Sigmoid colon (tissue), 3 donors: ENCODE data around the gene ASPM.

ENCODE experiments used
- CTCF ChIP-seq, 4 experiments: fragments of 450-650 bp in 3 of 4; fragments of 200-600 bp in 1 of 4; IDR thresholded peaks; one replicate each; pipeline ENCODE4 v1.5.1; 2016 to 2019; ENCODE audit warnings: antibody characterized with exemption in 4 of 4, mild to moderate bottlenecking in 3 of 4, moderate library complexity in 2 of 4
- POLR2A ChIP-seq, 2 donors: fragments of 450-650 bp; IDR thresholded peaks; one replicate each; pipeline ENCODE4 v1.6.1; 2016; ENCODE audit warnings: antibody characterized with exemption in 2 of 2, mild to moderate bottlenecking in 2 of 2, moderate library complexity in 2 of 2

GRCh38 chr1:197080323-197080722 is 66.1 kb downstream of the ASPM start:
- no peak for TF ChIP-seq POLR2A (IDR thresholded peaks at IDR 0.05)
- TF ChIP-seq CTCF (IDR thresholded peaks at IDR 0.05): no peak
